Breast epithelium (tissue), 3 donors: ENCODE results near the gene ZC3H12D.

Source experiments
- POLR2AphosphoS5 ChIP-seq, 3 donors: sonication (generic); formaldehyde crosslinking; IDR thresholded peaks; one replicate each; pipeline ENCODE4 v1.6.1; 2017; ENCODE audit warnings: antibody characterized with exemption in 3 of 3
- TF ChIP-seq, protein P1 (sequence below), 3 donors: fragments of 450-650 bp; IDR thresholded peaks; one replicate each; pipeline ENCODE4 v1.5.1; 2016 to 2017; ENCODE audit warnings: antibody characterized with exemption in 3 of 3, mild to moderate bottlenecking in 3 of 3, moderate library complexity in 3 of 3

DNA sequence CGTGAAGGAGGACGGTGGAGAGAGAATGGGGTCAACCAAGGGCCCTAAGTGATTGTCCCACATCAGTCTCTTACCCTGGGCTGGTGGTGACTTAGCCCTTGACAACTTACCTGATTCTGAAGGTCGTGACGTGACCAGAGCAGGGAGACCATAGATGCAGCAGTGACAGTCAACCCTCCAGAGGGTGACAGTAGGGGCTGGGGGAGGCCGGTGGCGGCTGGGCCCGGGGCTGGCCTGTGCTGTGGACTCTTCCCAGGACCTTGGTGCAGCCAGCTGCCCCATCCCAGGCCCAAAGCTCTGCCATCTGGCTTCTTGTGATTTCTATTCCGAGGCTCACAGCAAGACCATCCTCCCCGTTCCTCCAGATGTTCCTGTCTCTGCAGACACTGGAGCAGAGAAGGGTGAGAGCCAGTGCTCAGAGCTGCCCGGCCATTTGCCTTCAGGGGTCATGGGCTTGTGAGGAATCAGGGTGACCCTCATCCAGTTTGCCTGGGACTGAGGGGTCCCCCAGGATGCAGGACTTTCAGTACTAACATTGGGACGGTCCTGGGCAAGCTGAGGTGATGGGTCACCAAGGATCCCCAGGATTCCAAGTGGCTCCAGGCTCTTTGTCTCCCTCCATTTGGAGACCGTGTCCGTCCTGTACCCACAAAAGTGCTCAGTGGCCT, 48.8 kb downstream of the ZC3H12D start:
- TF ChIP-seq, protein P1, sequence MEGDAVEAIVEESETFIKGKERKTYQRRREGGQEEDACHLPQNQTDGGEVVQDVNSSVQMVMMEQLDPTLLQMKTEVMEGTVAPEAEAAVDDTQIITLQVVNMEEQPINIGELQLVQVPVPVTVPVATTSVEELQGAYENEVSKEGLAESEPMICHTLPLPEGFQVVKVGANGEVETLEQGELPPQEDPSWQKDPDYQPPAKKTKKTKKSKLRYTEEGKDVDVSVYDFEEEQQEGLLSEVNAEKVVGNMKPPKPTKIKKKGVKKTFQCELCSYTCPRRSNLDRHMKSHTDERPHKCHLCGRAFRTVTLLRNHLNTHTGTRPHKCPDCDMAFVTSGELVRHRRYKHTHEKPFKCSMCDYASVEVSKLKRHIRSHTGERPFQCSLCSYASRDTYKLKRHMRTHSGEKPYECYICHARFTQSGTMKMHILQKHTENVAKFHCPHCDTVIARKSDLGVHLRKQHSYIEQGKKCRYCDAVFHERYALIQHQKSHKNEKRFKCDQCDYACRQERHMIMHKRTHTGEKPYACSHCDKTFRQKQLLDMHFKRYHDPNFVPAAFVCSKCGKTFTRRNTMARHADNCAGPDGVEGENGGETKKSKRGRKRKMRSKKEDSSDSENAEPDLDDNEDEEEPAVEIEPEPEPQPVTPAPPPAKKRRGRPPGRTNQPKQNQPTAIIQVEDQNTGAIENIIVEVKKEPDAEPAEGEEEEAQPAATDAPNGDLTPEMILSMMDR (IDR thresholded peaks at IDR 0.05): no peak
- TF ChIP-seq POLR2AphosphoS5 (IDR thresholded peaks at IDR 0.05): no peak
